Natural killer cell (primary cell): ENCODE results near the gene WRAP53. TPM values are rescaled to one million over a fixed set of nuclear protein-coding genes. Genes with fewer than 3 reads are reported as not detected.

ENCODE experiments used
- ATAC-seq, 3 donors: fragments of 150-1000 bp in 2 of 3; fragments of 200-7000 bp in 1 of 3; cut with Tn5 transposase; 1 replicate in 1 of 3; 2 replicates in 2 of 3; pipeline ENCODE4 v1.10.0; 2021; ENCODE audit warnings: mild to moderate bottlenecking in 2 of 3, moderate library complexity in 2 of 3
- DNase-seq, 2 donors: peaks; one replicate each; pipeline versions ENCODE4 v3.0.0 to v3.0.0-alpha.2; 2013 to 2021; ENCODE audit warnings: mixed read lengths in 1 of 2
- H3K27ac ChIP-seq: one replicate; pipeline ENCODE4 v1.5.1; 2013; ENCODE audit warnings: mild to moderate bottlenecking, low read length
- H3K27me3 ChIP-seq: one replicate; pipeline ENCODE4 v1.6.1; 2013; ENCODE audit warnings: low read length; ENCODE audit not compliant: control insufficient read depth, insufficient read depth
- H3K36me3 ChIP-seq: one replicate; pipeline ENCODE4 v1.6.1; 2013; ENCODE audit warnings: low read length; ENCODE audit not compliant: control insufficient read depth, insufficient read depth
- H3K4me1 ChIP-seq: one replicate; pipeline ENCODE4 v1.6.1; 2013; ENCODE audit warnings: low read length; ENCODE audit not compliant: control insufficient read depth, insufficient read depth
- H3K4me3 ChIP-seq: one replicate; pipeline ENCODE4 v1.5.1; 2013; ENCODE audit warnings: low read length
- H3K9me3 ChIP-seq: one replicate; pipeline ENCODE4 v1.6.1; 2013; ENCODE audit warnings: low read length; ENCODE audit not compliant: control insufficient read depth, insufficient read depth
- H3K27ac Mint-ChIP-seq, 2 donors: one replicate each; pipeline ENCODE4 v1.8.0; 2022; ENCODE audit warnings: mild to moderate bottlenecking in 2 of 2, mixed read lengths in 2 of 2, moderate library complexity in 1 of 2
- H3K27me3 Mint-ChIP-seq, 2 donors: one replicate each; pipeline ENCODE4 v1.8.0; 2022; ENCODE audit warnings: low read depth in 2 of 2, mixed read lengths in 2 of 2
- H3K36me3 Mint-ChIP-seq: one replicate; pipeline ENCODE4 v1.8.0; 2022; ENCODE audit warnings: mixed read lengths
- H3K4me1 Mint-ChIP-seq, 2 donors: one replicate each; pipeline ENCODE4 v1.8.0; 2022; ENCODE audit warnings: mixed read lengths in 2 of 2
- H3K4me3 Mint-ChIP-seq: one replicate; pipeline ENCODE4 v1.8.0; 2022; ENCODE audit warnings: mild to moderate bottlenecking, moderate library complexity, mixed read lengths
- H3K9me3 Mint-ChIP-seq, 2 donors: one replicate each; pipeline ENCODE4 v1.8.0; 2022; ENCODE audit warnings: mixed read lengths in 2 of 2
- WGBS: methylation state at CpG from one replicate; pipeline ENCODE4 v1.1.7; 2013; ENCODE audit warnings: missing lambda C conversion rate; ENCODE audit not compliant: insufficient coverage; 5-methylcytosine and 5-hydroxymethylcytosine counted together
- intact Hi-C: fragments of 100-400 bp; cut with micrococcal nuclease; formaldehyde crosslinking; loops from one replicate; pipeline ENCODE4 v1.14.2; 2022
- total RNA-seq, 4 donors: library from RNA; stranded (reverse); fragments of 120-200 nt in 1 of 4; gene quantifications; one replicate each; pipeline versions ENCODE4 v1.2.3 to v1.2.4, GENCODE V29; 2013 to 2022
- TF ChIP-seq, protein P1 (sequence below): fragments of 200-600 bp; IDR thresholded peaks from one replicate; pipeline ENCODE4 v1.8.0; 2022; ENCODE audit warnings: antibody characterized with exemption

The WRAP53 gene
- total RNA-seq, 3 donors from 2014 or later (not counting 1 experiment from before 2014, with no cell fraction given), result 9.9 to 12.8 (median 12.0) TPM

DNA sequence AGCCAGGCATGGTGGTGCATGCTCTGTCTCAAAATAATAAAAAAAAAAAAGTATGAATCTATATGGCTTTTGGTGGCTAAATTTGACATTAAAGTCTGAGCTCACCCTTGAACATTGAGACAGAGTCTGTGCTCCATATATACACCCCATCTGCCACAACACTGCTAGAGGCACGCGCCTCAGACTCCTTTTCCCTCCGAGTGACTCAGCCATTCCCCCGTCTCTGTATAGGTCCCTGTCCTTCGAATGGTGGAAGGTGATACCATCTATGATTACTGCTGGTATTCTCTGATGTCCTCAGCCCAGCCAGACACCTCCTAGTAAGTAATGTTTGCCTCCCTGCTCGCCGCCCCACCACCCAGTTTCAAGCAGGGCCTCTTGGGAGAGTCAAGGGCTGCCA is 12.2 kb downstream of the WRAP53 start:
- Mint-ChIP-seq H3K9me3 (no peaks in the 10 kb centered on the region), H3K27ac (no peak overlapping the region)
- H3K4me3 ChIP-seq, result no peak overlapping the region

DNA sequence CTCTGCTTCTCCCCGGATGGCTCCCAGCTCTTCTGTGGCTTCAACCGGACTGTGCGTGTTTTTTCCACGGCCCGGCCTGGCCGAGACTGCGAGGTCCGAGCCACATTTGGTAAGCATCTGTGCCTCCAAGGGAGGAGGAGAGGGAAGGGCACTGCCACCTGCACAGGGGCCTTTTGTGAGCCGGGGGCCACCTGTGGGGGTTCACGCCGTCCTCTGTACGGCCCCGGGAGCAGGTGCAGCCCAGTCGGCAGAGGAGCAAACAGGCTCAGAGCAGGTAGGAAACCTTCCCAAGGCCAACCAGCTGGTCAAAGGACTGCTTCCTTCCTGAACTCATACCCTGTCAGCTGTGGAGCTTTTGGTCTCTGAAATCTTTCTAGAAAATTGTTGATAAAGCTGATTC is 13.4 kb downstream of the WRAP53 start:
- no peaks in the 10 kb centered on the region for H3K9me3 ChIP-seq
- H3K27me3 ChIP-seq, result peaks cover 21% of the 10 kb centered on the region
- TF ChIP-seq, protein P1, sequence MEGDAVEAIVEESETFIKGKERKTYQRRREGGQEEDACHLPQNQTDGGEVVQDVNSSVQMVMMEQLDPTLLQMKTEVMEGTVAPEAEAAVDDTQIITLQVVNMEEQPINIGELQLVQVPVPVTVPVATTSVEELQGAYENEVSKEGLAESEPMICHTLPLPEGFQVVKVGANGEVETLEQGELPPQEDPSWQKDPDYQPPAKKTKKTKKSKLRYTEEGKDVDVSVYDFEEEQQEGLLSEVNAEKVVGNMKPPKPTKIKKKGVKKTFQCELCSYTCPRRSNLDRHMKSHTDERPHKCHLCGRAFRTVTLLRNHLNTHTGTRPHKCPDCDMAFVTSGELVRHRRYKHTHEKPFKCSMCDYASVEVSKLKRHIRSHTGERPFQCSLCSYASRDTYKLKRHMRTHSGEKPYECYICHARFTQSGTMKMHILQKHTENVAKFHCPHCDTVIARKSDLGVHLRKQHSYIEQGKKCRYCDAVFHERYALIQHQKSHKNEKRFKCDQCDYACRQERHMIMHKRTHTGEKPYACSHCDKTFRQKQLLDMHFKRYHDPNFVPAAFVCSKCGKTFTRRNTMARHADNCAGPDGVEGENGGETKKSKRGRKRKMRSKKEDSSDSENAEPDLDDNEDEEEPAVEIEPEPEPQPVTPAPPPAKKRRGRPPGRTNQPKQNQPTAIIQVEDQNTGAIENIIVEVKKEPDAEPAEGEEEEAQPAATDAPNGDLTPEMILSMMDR, result no peak
- no peak overlapping the region for H3K4me3 ChIP-seq
- 98% methylated on average over 14 of the region's 14 CpGs for WGBS
- H3K36me3 ChIP-seq, result peaks cover 20% of the 10 kb centered on the region
- peaks cover 10% of the 10 kb centered on the region for H3K4me1 ChIP-seq
- no peak for DNase-seq
- H3K36me3 Mint-ChIP-seq, result no peaks in the 10 kb centered on the region
- no peaks in the 10 kb centered on the region for H3K9me3 Mint-ChIP-seq
- intact Hi-C loops, result no loop called here
- H3K27ac Mint-ChIP-seq, result no peak overlapping the region
- no peak overlapping the region for H3K4me3 Mint-ChIP-seq
- peaks cover 0 to 23% of the 10 kb centered on the region in 2 donors for H3K4me1 Mint-ChIP-seq
- peaks cover 12 to 27% of the 10 kb centered on the region in 2 donors for H3K27me3 Mint-ChIP-seq
- no peak overlapping the region for H3K27ac ChIP-seq
- no peak for ATAC-seq

More for the DNA sequence above, 12.2 kb downstream of the WRAP53 start:
- Mint-ChIP-seq H3K27me3 (peaks cover under 1 to 16% of the 10 kb centered on the region in 2 donors), H3K4me3 (no peak overlapping the region), H3K36me3 (peaks cover 5% of the 10 kb centered on the region), H3K4me1 (peaks cover 0 to 18% of the 10 kb centered on the region in 2 donors)
- H3K4me1 ChIP-seq, result peaks cover 10% of the 10 kb centered on the region
- intact Hi-C loops, result no loop called here
- peaks cover 15% of the 10 kb centered on the region for H3K27me3 ChIP-seq
- no peaks in the 10 kb centered on the region for H3K9me3 ChIP-seq
- ATAC-seq, result no peak
- DNase-seq, result no peak
- 90% methylated on average over 7 of the region's 7 CpGs for WGBS
- no peak overlapping the region for H3K27ac ChIP-seq
- peaks cover 24% of the 10 kb centered on the region for H3K36me3 ChIP-seq
- TF ChIP-seq, protein P1, result no peak

DNA sequence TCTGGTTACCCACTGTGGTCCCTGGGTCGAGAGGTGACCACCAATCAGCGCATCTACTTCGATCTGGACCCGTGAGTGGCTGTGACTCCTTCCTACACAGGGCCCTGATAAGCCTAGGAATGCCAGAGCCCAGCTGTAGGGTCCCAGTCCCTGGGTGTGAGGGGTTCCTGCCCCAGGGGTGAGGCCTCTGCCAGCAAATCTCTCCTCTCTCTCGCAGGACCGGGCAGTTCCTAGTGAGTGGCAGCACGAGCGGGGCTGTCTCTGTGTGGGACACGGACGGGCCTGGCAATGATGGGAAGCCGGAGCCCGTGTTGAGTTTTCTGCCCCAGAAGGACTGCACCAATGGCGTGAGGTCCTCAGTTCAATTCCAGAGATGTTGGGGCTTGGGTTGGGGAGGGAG is 14.5 kb downstream of the WRAP53 start:
- Mint-ChIP-seq H3K27ac (no peak overlapping the region), H3K4me1 (peaks cover 0 to 23% of the 10 kb centered on the region in 2 donors), H3K9me3 (no peaks in the 10 kb centered on the region), H3K4me3 (no peak overlapping the region), H3K36me3 (no peaks in the 10 kb centered on the region), H3K27me3 (peaks cover 16 to 30% of the 10 kb centered on the region in 2 donors)
- Histone ChIP-seq H3K9me3 (no peaks in the 10 kb centered on the region), H3K36me3 (peaks cover 20% of the 10 kb centered on the region), H3K27ac (no peak overlapping the region), H3K4me3 (no peak overlapping the region), H3K27me3 (peaks cover 25% of the 10 kb centered on the region), H3K4me1 (peaks cover 10% of the 10 kb centered on the region)
- TF ChIP-seq, protein P1, result no peak
- intact Hi-C loops, result no loop called here
- WGBS, result 97% methylated on average over 13 of the region's 13 CpGs
- ATAC-seq (no peak), DNase-seq (no peak)
